BJ (cell line): ENCODE results near the gene ARSI. TPM values are rescaled to one million over a fixed set of nuclear protein-coding genes. Genes with fewer than 3 reads are reported as not detected.
"Not testable (repeated sequence)": the region's sequence is repeated elsewhere in the genome, so short reads cannot be mapped to it uniquely, and the experiment has no call there.

Source experiments
- CTCF ChIA-PET: fragments of 350-600 bp; formaldehyde crosslinking; extraction: SDS; loops from one replicate; lab custom pipeline; 2021; ENCODE audit warnings: antibody characterized with exemption, inconsistent platforms; lab: Yijun Ruan, JAX
- POLR2A ChIA-PET: fragments of 300-600 bp; sonication (Branson Sonifier 250); formaldehyde crosslinking; extraction: SDS; loops from one replicate; lab custom pipeline; 2021; ENCODE audit warnings: antibody characterized with exemption; lab: Charles Lee
- DNase-seq: peaks from one replicate; pipeline ENCODE4 v3.0.0-alpha.2; 2011; ENCODE audit warnings: low read depth
- H3K27me3 ChIP-seq: 2 replicates; pipeline ENCODE4 v1.6.0; 2011; ENCODE audit warnings: low read length; ENCODE audit not compliant: control insufficient read depth, insufficient read depth
- H3K36me3 ChIP-seq: 2 replicates; pipeline ENCODE4 v1.5.1; 2011; ENCODE audit warnings: low read length; ENCODE audit not compliant: control insufficient read depth, insufficient read depth
- H3K4me3 ChIP-seq: 2 replicates; pipeline ENCODE4 v1.5.1; 2011; ENCODE audit warnings: low read depth, mild to moderate bottlenecking, control low read depth, low read length
- polyA plus RNA-seq: library from polyadenylated mRNA; depleted of rRNA; stranded (reverse); fragments of >200 nt; gene quantifications from 2 replicates; pipeline ENCODE4 v1.2.3, GENCODE V29; 2011
- TF ChIP-seq, protein P1 (sequence below): IDR thresholded peaks from 2 replicates; pipeline ENCODE4 v1.5.1; 2011; ENCODE audit warnings: low read depth, mild to moderate bottlenecking, control low read depth, inconsistent platforms, low read length, moderate library complexity; ENCODE audit not compliant: insufficient read depth

Gene ARSI
- polyA plus RNA-seq, 1 experiment: 9.8 TPM

DNA sequence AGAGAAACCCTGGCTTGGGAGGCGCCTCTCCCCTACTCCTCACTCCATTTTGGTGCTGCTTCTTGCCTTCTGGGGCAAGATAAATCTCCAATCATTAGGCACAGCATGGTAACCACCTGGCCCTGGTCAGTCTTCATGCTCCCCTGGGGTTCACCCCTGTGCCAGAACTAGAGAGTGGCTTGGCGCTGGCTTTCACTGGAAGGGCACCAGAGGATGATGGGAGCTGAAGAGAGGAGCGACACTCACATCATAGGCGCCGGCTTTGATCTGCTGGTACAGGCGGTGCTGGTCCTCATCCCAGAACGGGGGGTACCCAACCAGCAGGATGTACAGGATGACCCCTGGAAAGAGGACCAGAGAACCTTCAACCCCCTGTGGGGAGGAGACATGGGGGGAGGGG, 51.2 kb downstream of the ARSI start:
- ChIA-PET POLR2A (no interaction called here), CTCF (no interaction called here)
- no peak overlapping the region for H3K4me3 ChIP-seq
- H3K36me3 ChIP-seq: no peaks in the 10 kb centered on the region
- H3K27me3 ChIP-seq: 0 out of 2 replicates have a peak, but pooled peaks cover 1% of the 10 kb centered on the region
- TF ChIP-seq, protein P1, sequence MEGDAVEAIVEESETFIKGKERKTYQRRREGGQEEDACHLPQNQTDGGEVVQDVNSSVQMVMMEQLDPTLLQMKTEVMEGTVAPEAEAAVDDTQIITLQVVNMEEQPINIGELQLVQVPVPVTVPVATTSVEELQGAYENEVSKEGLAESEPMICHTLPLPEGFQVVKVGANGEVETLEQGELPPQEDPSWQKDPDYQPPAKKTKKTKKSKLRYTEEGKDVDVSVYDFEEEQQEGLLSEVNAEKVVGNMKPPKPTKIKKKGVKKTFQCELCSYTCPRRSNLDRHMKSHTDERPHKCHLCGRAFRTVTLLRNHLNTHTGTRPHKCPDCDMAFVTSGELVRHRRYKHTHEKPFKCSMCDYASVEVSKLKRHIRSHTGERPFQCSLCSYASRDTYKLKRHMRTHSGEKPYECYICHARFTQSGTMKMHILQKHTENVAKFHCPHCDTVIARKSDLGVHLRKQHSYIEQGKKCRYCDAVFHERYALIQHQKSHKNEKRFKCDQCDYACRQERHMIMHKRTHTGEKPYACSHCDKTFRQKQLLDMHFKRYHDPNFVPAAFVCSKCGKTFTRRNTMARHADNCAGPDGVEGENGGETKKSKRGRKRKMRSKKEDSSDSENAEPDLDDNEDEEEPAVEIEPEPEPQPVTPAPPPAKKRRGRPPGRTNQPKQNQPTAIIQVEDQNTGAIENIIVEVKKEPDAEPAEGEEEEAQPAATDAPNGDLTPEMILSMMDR: no peak
- DNase-seq: no peak

GRCh38 chr5:150249744-150250143, 53.0 kb downstream of the ARSI start:
- H3K4me3 ChIP-seq: no peak overlapping the region
- ChIA-PET CTCF (no interaction called here), POLR2A (interaction anchor here (0.7 kb wide), 1 partner anchor 192 kb away, joined by 8 read pairs; no protein-coding TSS in a partner anchor)
- DNase-seq: no peak
- TF ChIP-seq, protein P1: no peak
- H3K27me3 ChIP-seq: 0 out of 2 replicates have a peak, but pooled peaks cover 1% of the 10 kb centered on the region
- no peaks in the 10 kb centered on the region for H3K36me3 ChIP-seq

- ChIA-PET POLR2A (no interaction called here), CTCF (interaction anchor here (0.6 kb wide), 1 partner anchor 369 kb away, joined by 3 read pairs; no protein-coding TSS in a partner anchor)
- no peak for DNase-seq
- H3K36me3 ChIP-seq: no peaks in the 10 kb centered on the region
- H3K27me3 ChIP-seq: 0 out of 2 replicates have a peak, but pooled peaks cover 1% of the 10 kb centered on the region
- TF ChIP-seq, protein P1: no peak
- H3K4me3 ChIP-seq: no peak overlapping the region
Measured at GRCh38 chr5:150248946-150249345, 53.8 kb downstream of the ARSI start.

GRCh38 chr5:150248493-150248892, 54.2 kb downstream of the ARSI start:
- H3K4me3 ChIP-seq, DNase-seq, H3K27me3 ChIP-seq, POLR2A ChIA-PET, CTCF ChIA-PET, H3K36me3 ChIP-seq: not testable (repeated sequence)

DNA sequence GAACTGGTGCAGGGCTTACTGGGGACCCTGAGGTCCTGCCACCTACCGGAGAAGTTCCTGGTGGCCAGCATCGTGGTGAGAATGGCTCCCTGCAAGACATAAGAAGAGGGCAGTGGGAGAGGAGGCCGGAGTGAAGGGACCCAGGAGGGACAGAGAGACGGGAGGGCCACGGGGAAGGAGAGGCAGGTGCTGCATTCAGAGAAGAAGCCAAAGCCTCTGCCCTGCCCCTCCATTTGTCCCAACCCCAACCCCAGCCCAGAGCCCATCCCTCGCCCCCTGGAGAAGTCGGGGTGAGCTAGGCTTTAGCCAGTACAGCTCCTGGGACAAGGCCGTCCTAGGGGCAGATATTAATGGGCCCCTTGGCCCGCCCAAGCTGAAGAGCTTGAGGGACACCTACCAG, 55.0 kb downstream of the ARSI start:
- TF ChIP-seq, protein P1: no peak
- Histone ChIP-seq H3K27me3 (0 out of 2 replicates have a peak, but pooled peaks cover 1% of the 10 kb centered on the region), H3K36me3 (no peaks in the 10 kb centered on the region), H3K4me3 (no peak overlapping the region)
- no peak for DNase-seq
- ChIA-PET POLR2A (no interaction called here), CTCF (no interaction called here)

- POLR2A ChIA-PET: no interaction called here
Measured at GRCh38 chr5:150246835-150247234, 55.9 kb downstream of the ARSI start.

More at GRCh38 chr5:150246835-150247234, 55.9 kb downstream of the ARSI start:
- Histone ChIP-seq H3K27me3 (0 out of 2 replicates have a peak, but pooled peaks cover 1% of the 10 kb centered on the region), H3K4me3 (no peak overlapping the region), H3K36me3 (no peaks in the 10 kb centered on the region)
- TF ChIP-seq, protein P1: no peak
- no peak for DNase-seq
- CTCF ChIA-PET: interaction anchor here (1.0 to 1.2 kb wide), 3 partner anchors 9 to 29 kb away, joined by 3 to 4 read pairs (median 3); no protein-coding TSS in a partner anchor
